ENCODE measurements around the gene CPLANE2.

DNA sequence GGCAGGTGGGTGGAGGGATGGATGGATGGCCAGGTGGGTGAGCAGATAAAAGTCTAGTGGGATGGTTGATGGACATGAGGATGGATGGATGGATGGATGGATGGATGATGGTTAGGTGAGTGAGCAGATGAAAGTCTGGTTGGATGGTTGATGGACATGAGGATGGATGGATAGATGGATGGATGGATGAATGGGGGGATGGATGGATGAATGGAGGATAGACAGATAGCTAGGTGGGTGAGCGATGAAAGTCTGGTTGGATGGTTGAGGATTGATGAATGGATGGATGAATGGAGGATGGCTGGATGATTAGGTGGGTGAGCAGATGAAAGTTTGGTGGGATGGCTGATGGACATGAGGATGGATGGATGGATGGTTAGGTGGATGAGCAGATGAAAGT, 15.5 kb downstream of the CPLANE2 start:
- no peak for TF ChIP-seq ZNF830 (tag by site-specific recombination; IDR thresholded peaks at IDR 0.05; ENCODE audit: low read depth)
- TF ChIP-seq, protein P1, sequence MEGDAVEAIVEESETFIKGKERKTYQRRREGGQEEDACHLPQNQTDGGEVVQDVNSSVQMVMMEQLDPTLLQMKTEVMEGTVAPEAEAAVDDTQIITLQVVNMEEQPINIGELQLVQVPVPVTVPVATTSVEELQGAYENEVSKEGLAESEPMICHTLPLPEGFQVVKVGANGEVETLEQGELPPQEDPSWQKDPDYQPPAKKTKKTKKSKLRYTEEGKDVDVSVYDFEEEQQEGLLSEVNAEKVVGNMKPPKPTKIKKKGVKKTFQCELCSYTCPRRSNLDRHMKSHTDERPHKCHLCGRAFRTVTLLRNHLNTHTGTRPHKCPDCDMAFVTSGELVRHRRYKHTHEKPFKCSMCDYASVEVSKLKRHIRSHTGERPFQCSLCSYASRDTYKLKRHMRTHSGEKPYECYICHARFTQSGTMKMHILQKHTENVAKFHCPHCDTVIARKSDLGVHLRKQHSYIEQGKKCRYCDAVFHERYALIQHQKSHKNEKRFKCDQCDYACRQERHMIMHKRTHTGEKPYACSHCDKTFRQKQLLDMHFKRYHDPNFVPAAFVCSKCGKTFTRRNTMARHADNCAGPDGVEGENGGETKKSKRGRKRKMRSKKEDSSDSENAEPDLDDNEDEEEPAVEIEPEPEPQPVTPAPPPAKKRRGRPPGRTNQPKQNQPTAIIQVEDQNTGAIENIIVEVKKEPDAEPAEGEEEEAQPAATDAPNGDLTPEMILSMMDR (tag by site-specific recombination; IDR thresholded peaks at IDR 0.05) = no peak
- no peak for TF ChIP-seq ZNF350 (tag by site-specific recombination; IDR thresholded peaks at IDR 0.05)
- no peak for TF ChIP-seq ZNF10 (tag by site-specific recombination; IDR thresholded peaks at IDR 0.05)
- TF ChIP-seq ZNF843 (tag by site-specific recombination; IDR thresholded peaks at IDR 0.05) = no peak
- no peak for TF ChIP-seq ZNF324 (tag by site-specific recombination; IDR thresholded peaks at IDR 0.05)
- TF ChIP-seq MYNN (tag by site-specific recombination; IDR thresholded peaks at IDR 0.05; ENCODE audit: borderline replicate concordance) = no peak
- TF ChIP-seq, protein P2, sequence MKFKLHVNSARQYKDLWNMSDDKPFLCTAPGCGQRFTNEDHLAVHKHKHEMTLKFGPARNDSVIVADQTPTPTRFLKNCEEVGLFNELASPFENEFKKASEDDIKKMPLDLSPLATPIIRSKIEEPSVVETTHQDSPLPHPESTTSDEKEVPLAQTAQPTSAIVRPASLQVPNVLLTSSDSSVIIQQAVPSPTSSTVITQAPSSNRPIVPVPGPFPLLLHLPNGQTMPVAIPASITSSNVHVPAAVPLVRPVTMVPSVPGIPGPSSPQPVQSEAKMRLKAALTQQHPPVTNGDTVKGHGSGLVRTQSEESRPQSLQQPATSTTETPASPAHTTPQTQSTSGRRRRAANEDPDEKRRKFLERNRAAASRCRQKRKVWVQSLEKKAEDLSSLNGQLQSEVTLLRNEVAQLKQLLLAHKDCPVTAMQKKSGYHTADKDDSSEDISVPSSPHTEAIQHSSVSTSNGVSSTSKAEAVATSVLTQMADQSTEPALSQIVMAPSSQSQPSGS (tag by site-specific recombination; IDR thresholded peaks at IDR 0.05; ENCODE audit: low read depth) = no peak
- no peak for TF ChIP-seq ZNF202 (tag by site-specific recombination; IDR thresholded peaks at IDR 0.05; ENCODE audit: borderline replicate concordance)
- TF ChIP-seq, protein P3, sequence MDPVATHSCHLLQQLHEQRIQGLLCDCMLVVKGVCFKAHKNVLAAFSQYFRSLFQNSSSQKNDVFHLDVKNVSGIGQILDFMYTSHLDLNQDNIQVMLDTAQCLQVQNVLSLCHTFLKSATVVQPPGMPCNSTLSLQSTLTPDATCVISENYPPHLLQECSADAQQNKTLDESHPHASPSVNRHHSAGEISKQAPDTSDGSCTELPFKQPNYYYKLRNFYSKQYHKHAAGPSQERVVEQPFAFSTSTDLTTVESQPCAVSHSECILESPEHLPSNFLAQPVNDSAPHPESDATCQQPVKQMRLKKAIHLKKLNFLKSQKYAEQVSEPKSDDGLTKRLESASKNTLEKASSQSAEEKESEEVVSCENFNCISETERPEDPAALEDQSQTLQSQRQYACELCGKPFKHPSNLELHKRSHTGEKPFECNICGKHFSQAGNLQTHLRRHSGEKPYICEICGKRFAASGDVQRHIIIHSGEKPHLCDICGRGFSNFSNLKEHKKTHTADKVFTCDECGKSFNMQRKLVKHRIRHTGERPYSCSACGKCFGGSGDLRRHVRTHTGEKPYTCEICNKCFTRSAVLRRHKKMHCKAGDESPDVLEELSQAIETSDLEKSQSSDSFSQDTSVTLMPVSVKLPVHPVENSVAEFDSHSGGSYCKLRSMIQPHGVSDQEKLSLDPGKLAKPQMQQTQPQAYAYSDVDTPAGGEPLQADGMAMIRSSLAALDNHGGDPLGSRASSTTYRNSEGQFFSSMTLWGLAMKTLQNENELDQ (tag by site-specific recombination; IDR thresholded peaks at IDR 0.05; ENCODE audit: low read depth) = no peak
- no peak for TF ChIP-seq ZNF274 (IDR thresholded peaks at IDR 0.05; ENCODE audit: low read length)
- TF ChIP-seq ZNF274 (tag by site-specific recombination; IDR thresholded peaks at IDR 0.05; ENCODE audit: borderline replicate concordance) = no peak
- no peak for TF ChIP-seq YY1 (tag by site-specific recombination; IDR thresholded peaks at IDR 0.05)
- TF ChIP-seq ZNF391 (tag by site-specific recombination; IDR thresholded peaks at IDR 0.05; ENCODE audit: borderline replicate concordance, low read depth) = no peak
